Measurements from ENCODE around the gene AOPEP. TPM values are rescaled to one million over a fixed set of nuclear protein-coding genes. Genes with fewer than 3 reads are reported as not detected.

AOPEP gene
- total and polyA plus RNA-seq, 9 of the 15 experiments (the other 6 are each of a cell fraction or from before 2014, with no cell fraction given): 4.5 to 19.3 (median 13.5) TPM

- ChIA-PET CTCF (ENCODE audit: low intra/inter-chr PET ratio) (no interaction called here), POLR2A (no interaction called here)
- WGBS (ENCODE audit: insufficient coverage, low coverage, missing lambda C conversion rate): 69% methylated on average over 6 of the region's 6 CpGs
- Histone ChIP-seq H3K36me3 (ENCODE audit: control insufficient read depth, insufficient read depth, low read length) (no peaks in the 10 kb centered on the region; the same call in 2 of the 3 replicates), H3K4me3 (no peak overlapping the region), H3K79me2 (ENCODE audit: control insufficient read depth, insufficient read depth, low read length) (no peaks in the 10 kb centered on the region), H3K9me3 (replicated peaks; ENCODE audit: control insufficient read depth, insufficient read depth, low read depth, low read length) (no peaks in the 10 kb centered on the region), H3K27ac (ENCODE audit: extremely low read depth, low read depth, low read length) (no peak overlapping the region), H3K4me1 (replicated peaks in 1 of 2; ENCODE audit: control insufficient read depth in 2 of 2, insufficient read depth in 2 of 2, low read length in 2 of 2) (no peaks in the 10 kb centered on the region), H3K4me2 (ENCODE audit: insufficient read depth, low read length) (no peak overlapping the region), H4K20me1 (replicated peaks; ENCODE audit: control insufficient read depth, insufficient read depth, low read length) (no peaks in the 10 kb centered on the region), H3K9ac (ENCODE audit: insufficient read depth in 1 of 2, low read depth in 2 of 2, low read length in 2 of 2) (no peak overlapping the region), H3K9me1 (ENCODE audit: control insufficient read depth, insufficient read depth, low read length) (no peaks in the 10 kb centered on the region), H3K27me3 (ENCODE audit: control insufficient read depth in 2 of 2, insufficient read depth in 2 of 2, low read length in 2 of 2) (no peaks in the 10 kb centered on the region), H2AFZ (ENCODE audit: low read depth, low read length) (no peak overlapping the region)
- no peak for FAIRE-seq
- intact Hi-C loops (cut with micrococcal nuclease): loop anchor here (10.0 kb wide), 2 partner anchors 308 to 478 kb away; no protein-coding TSS in a partner anchor
- in situ Hi-C loops (cut with MboI): loop anchor here (10.0 kb wide), 2 partner anchors 298 to 338 kb away; no protein-coding TSS in a partner anchor
- no peak for DNase-seq (ENCODE audit: extremely low read depth in 1 of 4, low spot score in 3 of 4)
- BruUV-seq (replicated peaks): no TSS peak
- ATAC-seq: no peak
- TF ChIP-seq XRCC5 (IDR thresholded peaks at IDR 0.05; ENCODE audit: low read depth, low read length): no peak
- TF ChIP-seq PTBP1 (IDR thresholded peaks at IDR 0.05; ENCODE audit: low read depth, low read length): no peak
- TF ChIP-seq SAFB2 (IDR thresholded peaks at IDR 0.05; ENCODE audit: borderline replicate concordance, low read depth, low read length, severe bottlenecking): no peak
- no peak for TF ChIP-seq TFE3 (CRISPR knock-in tag; IDR thresholded peaks at IDR 0.05)
- no peak for TF ChIP-seq ZFX (CRISPR knock-in tag; IDR thresholded peaks at IDR 0.05)
- TF ChIP-seq ZBTB8A (IDR thresholded peaks at IDR 0.05; ENCODE audit: partially characterized antibody): no peak
- no peak for TF ChIP-seq FOXA1 (IDR thresholded peaks at IDR 0.05; ENCODE audit: borderline replicate concordance)
- TF ChIP-seq CBX1 (IDR thresholded peaks at IDR 0.05; ENCODE audit: low read depth): no peak
- no peak for TF ChIP-seq MYC (IDR thresholded peaks at IDR 0.05; ENCODE audit: low read depth, low read length)
- no peak for TF ChIP-seq MYC (CRISPR knock-in tag; IDR thresholded peaks at IDR 0.05; ENCODE audit: borderline replicate concordance, low read depth)
- TF ChIP-seq RNF219 (CRISPR knock-in tag; IDR thresholded peaks at IDR 0.05): no peak
- TF ChIP-seq KDM5B (IDR thresholded peaks at IDR 0.05; ENCODE audit: insufficient replicate concordance, low read depth, low read length): no peak
- no peak for TF ChIP-seq KAT7 (CRISPR knock-in tag; IDR thresholded peaks at IDR 0.05; ENCODE audit: borderline replicate concordance)
- no peak for TF ChIP-seq ZNF518B (CRISPR knock-in tag; IDR thresholded peaks at IDR 0.05)
- TF ChIP-seq ZNF41 (CRISPR knock-in tag; conservative IDR thresholded peaks at IDR 0.05): no peak
- TF ChIP-seq MTA3 (IDR thresholded peaks at IDR 0.05; ENCODE audit: borderline replicate concordance): no peak
- no peak for TF ChIP-seq ZNF274 (IDR thresholded peaks at IDR 0.05; ENCODE audit: borderline replicate concordance, low read depth, low read length)
Observed at GRCh38 chr9:94787266-94787665, 60.8 kb downstream of the AOPEP start.

Data from K562 (cell line).